WTC11 (cell line): ENCODE measurements around the gene FLT1. TPM values are rescaled to one million over a fixed set of nuclear protein-coding genes. Genes with fewer than 3 reads are reported as not detected.

Source experiments
- ATAC-seq: fragments of 200-7000 bp; cut with Tn5 transposase; 2 replicates; pipeline ENCODE4 v1.10.0; 2021; ENCODE audit warnings: mild to moderate bottlenecking, moderate library complexity
- CTCF ChIA-PET: fragments of 300-600 bp; sonication (Branson Sonifier 250); formaldehyde crosslinking; loops from one replicate; lab custom pipeline; 2021; ENCODE audit warnings: antibody characterized with exemption; lab: Charles Lee
- POLR2A ChIA-PET: fragments of 350-600 bp; sonication (Branson Sonifier 250); formaldehyde crosslinking; loops from one replicate; lab custom pipeline; 2021; ENCODE audit warnings: antibody characterized with exemption; lab: Charles Lee
- DNase-seq: peaks from one replicate; pipeline ENCODE4 v3.0.0; 2021; ENCODE audit warnings: low spot score
- H3K27ac Mint-ChIP-seq: 2 replicates; pipeline ENCODE4 v1.8.0; 2021; ENCODE audit warnings: mixed read lengths
- H3K27me3 Mint-ChIP-seq: 2 replicates; pipeline ENCODE4 v1.8.0; 2021; ENCODE audit warnings: low read depth, mild to moderate bottlenecking, moderate library complexity, mixed read lengths
- H3K36me3 Mint-ChIP-seq: 2 replicates; pipeline ENCODE4 v1.8.0; 2021; ENCODE audit warnings: mixed read lengths
- H3K4me1 Mint-ChIP-seq: 2 replicates; pipeline ENCODE4 v1.8.0; 2022; ENCODE audit warnings: mixed read lengths
- H3K4me3 Mint-ChIP-seq: 2 replicates; pipeline ENCODE4 v1.8.0; 2021; ENCODE audit warnings: mild to moderate bottlenecking, moderate library complexity, mixed read lengths
- H3K9me3 Mint-ChIP-seq: 2 replicates; pipeline ENCODE4 v1.8.0; 2021; ENCODE audit warnings: mixed read lengths
- CBFB ChIP-seq: sonication (generic); formaldehyde crosslinking; IDR thresholded peaks from 2 replicates; pipeline ENCODE4 v1.8.1; 2022; ENCODE audit warnings: mild to moderate bottlenecking, low read depth, missing genetic modification reagents
- EMX1 ChIP-seq: fragments of 250-450 bp; sonication (Bioruptor Pico); IDR thresholded peaks from 2 replicates; pipeline ENCODE4 v1.8.0; 2021; ENCODE audit warnings: mild to moderate bottlenecking
- FOXJ3 ChIP-seq: sonication (generic); formaldehyde crosslinking; IDR thresholded peaks from 2 replicates; pipeline ENCODE4 v1.9.0; 2021; ENCODE audit warnings: missing genetic modification reagents, mild to moderate bottlenecking, borderline replicate concordance
- FOXK1 ChIP-seq: sonication (generic); formaldehyde crosslinking; IDR thresholded peaks from 2 replicates; pipeline ENCODE4 v1.8.0; 2022; ENCODE audit warnings: mild to moderate bottlenecking, moderate library complexity, missing genetic modification reagents
- FOXP1 ChIP-seq: sonication (generic); formaldehyde crosslinking; IDR thresholded peaks from 2 replicates; pipeline ENCODE4 v1.8.0; 2022; ENCODE audit warnings: missing genetic modification reagents, mild to moderate bottlenecking, moderate library complexity, borderline replicate concordance
- GTF2I ChIP-seq: fragments of 250-450 bp; sonication (Bioruptor Pico); conservative IDR thresholded peaks from 2 replicates; pipeline ENCODE4 v1.4.0; 2021; ENCODE audit warnings: mild to moderate bottlenecking
- IRF2 ChIP-seq: sonication (generic); formaldehyde crosslinking; IDR thresholded peaks from 2 replicates; pipeline ENCODE4 v1.8.0; 2022; ENCODE audit warnings: low read depth, missing genetic modification reagents, borderline replicate concordance
- JAZF1 ChIP-seq: fragments of 250-450 bp; sonication (Bioruptor Pico); IDR thresholded peaks from 2 replicates; pipeline ENCODE4 v1.9.0; 2021; ENCODE audit warnings: moderate library complexity, mild to moderate bottlenecking, inconsistent platforms
- SOX15 ChIP-seq: fragments of 250-450 bp; sonication (Bioruptor Pico); IDR thresholded peaks from 2 replicates; pipeline ENCODE4 v1.9.0; 2021; ENCODE audit warnings: mild to moderate bottlenecking
- TEAD1 ChIP-seq: sonication (generic); formaldehyde crosslinking; IDR thresholded peaks from 2 replicates; pipeline ENCODE4 v1.8.0; 2022; ENCODE audit warnings: mild to moderate bottlenecking, missing genetic modification reagents
- TEAD4 ChIP-seq: sonication (generic); formaldehyde crosslinking; IDR thresholded peaks from 2 replicates; pipeline ENCODE4 v1.8.0; 2022; ENCODE audit warnings: mild to moderate bottlenecking, missing genetic modification reagents
- ZBTB21 ChIP-seq: sonication (generic); formaldehyde crosslinking; IDR thresholded peaks from 2 replicates; pipeline ENCODE4 v1.8.1; 2023; ENCODE audit warnings: mild to moderate bottlenecking, missing genetic modification reagents, borderline replicate concordance
- ZNF121 ChIP-seq: sonication (generic); formaldehyde crosslinking; IDR thresholded peaks from 2 replicates; pipeline ENCODE4 v1.8.0; 2023; ENCODE audit warnings: missing genetic modification reagents
- ZNF416 ChIP-seq: fragments of 250-450 bp; sonication (Bioruptor Pico); IDR thresholded peaks from 2 replicates; pipeline ENCODE4 v1.9.0; 2021; ENCODE audit warnings: mild to moderate bottlenecking, inconsistent platforms
- ZNF532 ChIP-seq: fragments of 250-450 bp; sonication (Bioruptor Pico); IDR thresholded peaks from 2 replicates; pipeline ENCODE4 v1.9.0; 2021; ENCODE audit warnings: mild to moderate bottlenecking, borderline replicate concordance
- total RNA-seq: library from RNA; stranded (reverse); gene quantifications from 3 replicates; pipeline ENCODE4 v1.2.3, GENCODE V29; 2021
- TF ChIP-seq, protein P1 (sequence below): sonication (generic); formaldehyde crosslinking; IDR thresholded peaks from 2 replicates; pipeline ENCODE4 v1.8.0; 2022; ENCODE audit warnings: mild to moderate bottlenecking, missing genetic modification reagents
- TF ChIP-seq, protein P2 (sequence below): sonication (generic); formaldehyde crosslinking; conservative IDR thresholded peaks from 2 replicates; pipeline ENCODE4 v1.8.1; 2023; ENCODE audit warnings: mild to moderate bottlenecking, low read depth, missing genetic modification reagents, moderate library complexity
- TF ChIP-seq, protein P3 (sequence below): sonication (generic); formaldehyde crosslinking; IDR thresholded peaks from 2 replicates; pipeline ENCODE4 v1.8.1; 2022; ENCODE audit warnings: low read depth, missing genetic modification reagents, borderline replicate concordance
- TF ChIP-seq, protein P4 (sequence below): fragments of 250-450 bp; sonication (Bioruptor Pico); IDR thresholded peaks from 2 replicates; pipeline ENCODE4 v1.8.0; 2021; ENCODE audit warnings: mild to moderate bottlenecking
- TF ChIP-seq, protein P5 (sequence below): sonication (generic); formaldehyde crosslinking; IDR thresholded peaks from 2 replicates; pipeline ENCODE4 v1.8.1; 2022; ENCODE audit warnings: low read depth, mild to moderate bottlenecking, moderate library complexity, missing genetic modification reagents, borderline replicate concordance

Gene FLT1
- total RNA-seq, 1 experiment from 2014 or later = 66.3 TPM

DNA sequence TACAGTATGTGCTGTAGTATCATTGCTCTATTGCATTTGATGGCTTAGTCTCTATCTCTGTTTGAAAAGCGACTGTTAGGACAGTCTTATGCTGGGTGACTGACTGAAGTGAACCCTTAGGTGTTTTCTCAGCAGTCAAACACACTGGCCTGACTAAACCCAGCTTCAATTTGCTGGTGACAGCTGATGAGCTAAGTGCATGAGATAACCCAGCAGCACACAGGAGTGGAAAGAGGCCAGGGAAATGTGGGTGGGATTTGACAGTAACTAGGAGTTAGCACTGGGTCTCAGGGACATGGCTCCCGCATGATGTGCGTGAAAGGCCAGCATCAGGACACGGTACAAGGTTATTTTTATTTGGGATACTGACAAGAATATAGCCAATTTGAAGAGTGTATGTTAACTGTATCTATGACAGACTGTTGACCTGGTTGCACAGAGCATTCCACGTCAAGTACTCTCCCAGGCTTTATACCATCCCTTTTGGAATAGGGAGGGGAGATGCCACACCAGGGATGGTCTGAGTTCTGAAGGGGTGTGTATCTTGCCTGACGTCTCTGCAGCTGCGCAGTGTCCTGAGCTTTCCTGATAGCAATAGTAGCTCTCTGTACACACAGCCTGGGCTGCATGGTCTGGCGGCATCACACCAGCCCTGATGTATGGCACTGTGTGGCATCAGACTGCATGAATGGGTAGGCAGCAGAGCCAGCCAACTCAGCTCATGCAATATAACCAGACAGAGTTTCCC lies 144.8 kb downstream of the FLT1 start:
- peaks cover 37% of the 10 kb centered on the region for H3K4me1 Mint-ChIP-seq
- DNase-seq (no peak), ATAC-seq (no peak)
- TF ChIP-seq FOXP1 (no peak), FOXJ3 (CRISPR knock-in tag) (no peak), JAZF1 (CRISPR knock-in tag) (no peak), FOXK1 (CRISPR knock-in tag) (no peak), ZNF416 (no peak), EMX1 (CRISPR knock-in tag) (no peak), IRF2 (CRISPR knock-in tag) (no peak), CBFB (CRISPR knock-in tag) (no peak), TEAD1 (no peak), ZNF121 (CRISPR knock-in tag) (no peak)
- TF ChIP-seq, protein P1, sequence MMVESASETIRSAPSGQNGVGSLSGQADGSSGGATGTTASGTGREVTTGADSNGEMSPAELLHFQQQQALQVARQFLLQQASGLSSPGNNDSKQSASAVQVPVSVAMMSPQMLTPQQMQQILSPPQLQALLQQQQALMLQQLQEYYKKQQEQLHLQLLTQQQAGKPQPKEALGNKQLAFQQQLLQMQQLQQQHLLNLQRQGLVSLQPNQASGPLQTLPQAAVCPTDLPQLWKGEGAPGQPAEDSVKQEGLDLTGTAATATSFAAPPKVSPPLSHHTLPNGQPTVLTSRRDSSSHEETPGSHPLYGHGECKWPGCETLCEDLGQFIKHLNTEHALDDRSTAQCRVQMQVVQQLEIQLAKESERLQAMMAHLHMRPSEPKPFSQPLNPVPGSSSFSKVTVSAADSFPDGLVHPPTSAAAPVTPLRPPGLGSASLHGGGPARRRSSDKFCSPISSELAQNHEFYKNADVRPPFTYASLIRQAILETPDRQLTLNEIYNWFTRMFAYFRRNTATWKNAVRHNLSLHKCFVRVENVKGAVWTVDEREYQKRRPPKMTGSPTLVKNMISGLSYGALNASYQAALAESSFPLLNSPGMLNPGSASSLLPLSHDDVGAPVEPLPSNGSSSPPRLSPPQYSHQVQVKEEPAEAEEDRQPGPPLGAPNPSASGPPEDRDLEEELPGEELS (CRISPR knock-in tag) = no peak
- TF ChIP-seq, protein P2, sequence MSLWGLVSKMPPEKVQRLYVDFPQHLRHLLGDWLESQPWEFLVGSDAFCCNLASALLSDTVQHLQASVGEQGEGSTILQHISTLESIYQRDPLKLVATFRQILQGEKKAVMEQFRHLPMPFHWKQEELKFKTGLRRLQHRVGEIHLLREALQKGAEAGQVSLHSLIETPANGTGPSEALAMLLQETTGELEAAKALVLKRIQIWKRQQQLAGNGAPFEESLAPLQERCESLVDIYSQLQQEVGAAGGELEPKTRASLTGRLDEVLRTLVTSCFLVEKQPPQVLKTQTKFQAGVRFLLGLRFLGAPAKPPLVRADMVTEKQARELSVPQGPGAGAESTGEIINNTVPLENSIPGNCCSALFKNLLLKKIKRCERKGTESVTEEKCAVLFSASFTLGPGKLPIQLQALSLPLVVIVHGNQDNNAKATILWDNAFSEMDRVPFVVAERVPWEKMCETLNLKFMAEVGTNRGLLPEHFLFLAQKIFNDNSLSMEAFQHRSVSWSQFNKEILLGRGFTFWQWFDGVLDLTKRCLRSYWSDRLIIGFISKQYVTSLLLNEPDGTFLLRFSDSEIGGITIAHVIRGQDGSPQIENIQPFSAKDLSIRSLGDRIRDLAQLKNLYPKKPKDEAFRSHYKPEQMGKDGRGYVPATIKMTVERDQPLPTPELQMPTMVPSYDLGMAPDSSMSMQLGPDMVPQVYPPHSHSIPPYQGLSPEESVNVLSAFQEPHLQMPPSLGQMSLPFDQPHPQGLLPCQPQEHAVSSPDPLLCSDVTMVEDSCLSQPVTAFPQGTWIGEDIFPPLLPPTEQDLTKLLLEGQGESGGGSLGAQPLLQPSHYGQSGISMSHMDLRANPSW (CRISPR knock-in tag) = no peak
- H3K27me3 Mint-ChIP-seq = no peaks in the 10 kb centered on the region
- H3K4me3 Mint-ChIP-seq = no peak overlapping the region
- ChIA-PET POLR2A (interaction anchor here (0.8 kb wide), 1 partner anchor 60 kb away, joined by 4 read pairs; no protein-coding TSS in a partner anchor), CTCF (interaction anchor here (1.3 kb wide), 1 partner anchor 26 kb away, joined by 3 read pairs; no protein-coding TSS in a partner anchor)
- H3K36me3 Mint-ChIP-seq = peaks cover 12% of the 10 kb centered on the region
- H3K27ac Mint-ChIP-seq = peak overlapping the region; percentile 57; the same call in 1 of the 2 replicates
- no peaks in the 10 kb centered on the region for H3K9me3 Mint-ChIP-seq

DNA sequence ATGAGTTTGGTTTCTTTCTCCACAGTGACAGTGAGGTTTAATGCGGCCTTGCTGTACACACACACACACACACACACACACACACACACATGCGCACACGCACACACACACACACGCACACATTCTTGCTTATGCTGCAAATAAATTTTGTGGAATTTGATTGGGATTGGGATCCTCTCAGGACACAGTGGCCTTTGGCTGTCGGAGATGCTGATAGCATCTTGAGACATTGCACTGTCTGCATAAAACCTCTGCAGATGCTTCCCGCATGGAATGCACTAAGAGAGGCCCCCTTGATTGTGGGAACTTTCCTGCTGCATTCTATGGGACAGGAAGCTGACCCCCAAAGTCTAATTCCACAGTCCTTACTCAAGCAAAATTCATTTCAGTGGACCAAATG lies 145.6 kb downstream of the FLT1 start:
- Mint-ChIP-seq H3K4me3 (no peak overlapping the region), H3K27me3 (no peaks in the 10 kb centered on the region), H3K9me3 (no peaks in the 10 kb centered on the region), H3K36me3 (peaks cover 14% of the 10 kb centered on the region), H3K27ac (no peak overlapping the region), H3K4me1 (peaks cover 38% of the 10 kb centered on the region)
- TF ChIP-seq GTF2I (CRISPR knock-in tag) (no peak), ZBTB21 (CRISPR knock-in tag) (no peak), SOX15 (CRISPR knock-in tag) (no peak), ZNF532 (CRISPR knock-in tag) (no peak), TEAD4 (no peak), CBFB (CRISPR knock-in tag) (no peak), FOXP1 (no peak)
- TF ChIP-seq, protein P3, sequence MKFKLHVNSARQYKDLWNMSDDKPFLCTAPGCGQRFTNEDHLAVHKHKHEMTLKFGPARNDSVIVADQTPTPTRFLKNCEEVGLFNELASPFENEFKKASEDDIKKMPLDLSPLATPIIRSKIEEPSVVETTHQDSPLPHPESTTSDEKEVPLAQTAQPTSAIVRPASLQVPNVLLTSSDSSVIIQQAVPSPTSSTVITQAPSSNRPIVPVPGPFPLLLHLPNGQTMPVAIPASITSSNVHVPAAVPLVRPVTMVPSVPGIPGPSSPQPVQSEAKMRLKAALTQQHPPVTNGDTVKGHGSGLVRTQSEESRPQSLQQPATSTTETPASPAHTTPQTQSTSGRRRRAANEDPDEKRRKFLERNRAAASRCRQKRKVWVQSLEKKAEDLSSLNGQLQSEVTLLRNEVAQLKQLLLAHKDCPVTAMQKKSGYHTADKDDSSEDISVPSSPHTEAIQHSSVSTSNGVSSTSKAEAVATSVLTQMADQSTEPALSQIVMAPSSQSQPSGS = no peak
- TF ChIP-seq, protein P4, sequence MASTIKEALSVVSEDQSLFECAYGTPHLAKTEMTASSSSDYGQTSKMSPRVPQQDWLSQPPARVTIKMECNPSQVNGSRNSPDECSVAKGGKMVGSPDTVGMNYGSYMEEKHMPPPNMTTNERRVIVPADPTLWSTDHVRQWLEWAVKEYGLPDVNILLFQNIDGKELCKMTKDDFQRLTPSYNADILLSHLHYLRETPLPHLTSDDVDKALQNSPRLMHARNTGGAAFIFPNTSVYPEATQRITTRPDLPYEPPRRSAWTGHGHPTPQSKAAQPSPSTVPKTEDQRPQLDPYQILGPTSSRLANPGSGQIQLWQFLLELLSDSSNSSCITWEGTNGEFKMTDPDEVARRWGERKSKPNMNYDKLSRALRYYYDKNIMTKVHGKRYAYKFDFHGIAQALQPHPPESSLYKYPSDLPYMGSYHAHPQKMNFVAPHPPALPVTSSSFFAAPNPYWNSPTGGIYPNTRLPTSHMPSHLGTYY (CRISPR knock-in tag) = no peak
- TF ChIP-seq, protein P5, sequence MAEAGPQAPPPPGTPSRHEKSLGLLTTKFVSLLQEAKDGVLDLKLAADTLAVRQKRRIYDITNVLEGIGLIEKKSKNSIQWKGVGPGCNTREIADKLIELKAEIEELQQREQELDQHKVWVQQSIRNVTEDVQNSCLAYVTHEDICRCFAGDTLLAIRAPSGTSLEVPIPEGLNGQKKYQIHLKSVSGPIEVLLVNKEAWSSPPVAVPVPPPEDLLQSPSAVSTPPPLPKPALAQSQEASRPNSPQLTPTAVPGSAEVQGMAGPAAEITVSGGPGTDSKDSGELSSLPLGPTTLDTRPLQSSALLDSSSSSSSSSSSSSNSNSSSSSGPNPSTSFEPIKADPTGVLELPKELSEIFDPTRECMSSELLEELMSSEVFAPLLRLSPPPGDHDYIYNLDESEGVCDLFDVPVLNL (CRISPR knock-in tag) = no peak
- CTCF ChIA-PET = interaction anchor here (0.7 to 1.3 kb wide), 2 partner anchors 25 to 468 kb away, joined by 3 read pairs; no protein-coding TSS in a partner anchor
- POLR2A ChIA-PET = no interaction called here
- ATAC-seq (no peak), DNase-seq (no peak)
